Measurements from ENCODE around the gene MROH7. TPM values are rescaled to one million over a fixed set of nuclear protein-coding genes. Genes with fewer than 3 reads are reported as not detected.

Gene MROH7
- total and polyA plus RNA-seq, 4 donors = 2.1 to 42.3 (median 14.7) TPM

DNA sequence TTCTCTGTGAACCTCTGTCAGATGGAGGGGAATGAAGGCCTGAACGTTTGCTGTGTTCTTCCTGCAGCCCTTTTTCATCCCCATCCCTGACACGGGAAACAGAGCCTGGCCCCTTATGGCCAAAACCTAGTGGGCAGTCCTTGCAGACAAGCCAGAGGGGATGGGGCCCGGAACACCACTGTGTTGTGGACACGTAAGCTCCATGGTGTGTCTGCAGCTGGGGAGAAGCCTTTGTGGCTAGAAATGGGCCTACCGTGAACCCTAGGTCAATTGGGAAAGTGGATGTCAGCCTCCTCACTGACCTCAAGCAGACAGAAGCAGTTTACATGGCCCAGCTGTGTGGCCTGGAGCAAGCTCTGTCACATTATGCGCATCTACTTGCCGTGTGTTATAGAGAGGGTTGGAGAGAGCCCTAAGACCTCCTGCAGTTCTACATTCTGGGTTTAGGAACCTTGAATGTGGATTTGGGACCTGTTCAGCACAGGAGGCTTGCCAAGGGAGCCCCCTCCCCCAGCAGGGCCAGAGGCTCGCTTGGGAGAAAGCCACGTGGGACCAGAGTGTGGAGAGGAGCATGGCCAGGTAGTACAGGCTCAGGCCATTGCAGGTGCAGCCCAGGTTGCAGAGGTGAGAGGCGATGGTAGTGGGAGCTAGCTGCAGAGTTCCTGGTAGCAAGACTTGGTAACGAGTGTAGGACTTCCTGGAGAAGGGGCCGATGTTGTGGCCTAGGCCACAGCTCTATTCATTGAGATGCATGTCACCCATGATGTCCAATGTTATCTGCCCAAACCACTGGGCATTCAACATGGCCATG is 102.0 kb downstream of the MROH7 start:
- intact Hi-C loops (cut with DNase I) = no loop called here
- DNase-seq = no peak
- H3K36me3 ChIP-seq (ENCODE audit: control insufficient read depth in 1 of 2, insufficient read depth in 2 of 2, low read length in 1 of 2) = peaks cover 0 to 13% of the 10 kb centered on the region in 2 donors
- H3K27ac ChIP-seq (ENCODE audit: low read depth in 1 of 2, low read length in 2 of 2) = no peak overlapping the region
- no peaks in the 10 kb centered on the region for H3K27me3 ChIP-seq (ENCODE audit: control insufficient read depth in 1 of 2, insufficient read depth in 2 of 2, low read length in 1 of 2)
- H3K4me3 ChIP-seq (ENCODE audit: low read length in 2 of 2) = no peak overlapping the region
- no peak for ATAC-seq (ENCODE audit: low FRiP score)
- 79 to 81% methylated on average over 12 of the region's 12 CpGs for WGBS, 2 donors
- no peaks in the 10 kb centered on the region for H3K4me1 ChIP-seq (ENCODE audit: control insufficient read depth in 1 of 2, insufficient read depth in 2 of 2, low read length in 2 of 2)
- H3K9me3 ChIP-seq (ENCODE audit: control insufficient read depth, low read length) = no peaks in the 10 kb centered on the region

DNA sequence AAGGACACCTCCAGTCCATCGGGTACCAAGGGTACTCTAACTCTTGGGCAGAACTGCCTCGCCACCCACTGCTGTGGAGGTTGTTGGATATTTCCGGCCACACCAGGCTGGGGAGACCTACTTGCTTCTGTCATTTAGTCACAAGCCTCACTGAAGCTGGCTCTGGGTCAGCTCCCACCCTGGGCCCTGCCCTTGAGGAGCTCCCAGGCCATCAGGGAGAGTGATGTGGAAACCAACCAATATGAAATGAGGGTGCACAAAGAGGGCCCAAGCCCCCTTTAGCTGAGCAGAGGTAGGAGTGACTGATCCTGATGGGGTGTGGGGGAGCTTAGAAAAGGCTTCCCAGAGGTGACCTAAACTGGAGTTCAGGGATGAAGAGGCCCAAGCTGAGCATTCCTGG is 103.1 kb downstream of the MROH7 start:
- ATAC-seq (ENCODE audit: low FRiP score) = no peak
- Histone ChIP-seq H3K36me3 (ENCODE audit: control insufficient read depth in 1 of 2, insufficient read depth in 2 of 2, low read length in 1 of 2) (peaks cover 0 to 9% of the 10 kb centered on the region in 2 donors), H3K9me3 (ENCODE audit: control insufficient read depth, low read length) (no peaks in the 10 kb centered on the region), H3K27me3 (ENCODE audit: control insufficient read depth in 1 of 2, insufficient read depth in 2 of 2, low read length in 1 of 2) (no peaks in the 10 kb centered on the region), H3K27ac (ENCODE audit: low read depth in 1 of 2, low read length in 2 of 2) (no peak overlapping the region), H3K4me3 (ENCODE audit: low read length in 2 of 2) (no peak overlapping the region), H3K4me1 (ENCODE audit: control insufficient read depth in 1 of 2, insufficient read depth in 2 of 2, low read length in 2 of 2) (no peaks in the 10 kb centered on the region)
- intact Hi-C loops (cut with DNase I) = no loop called here
- no peak for DNase-seq
- WGBS, 2 donors = 80 to 92% methylated on average over 3 of the region's 3 CpGs

DNA sequence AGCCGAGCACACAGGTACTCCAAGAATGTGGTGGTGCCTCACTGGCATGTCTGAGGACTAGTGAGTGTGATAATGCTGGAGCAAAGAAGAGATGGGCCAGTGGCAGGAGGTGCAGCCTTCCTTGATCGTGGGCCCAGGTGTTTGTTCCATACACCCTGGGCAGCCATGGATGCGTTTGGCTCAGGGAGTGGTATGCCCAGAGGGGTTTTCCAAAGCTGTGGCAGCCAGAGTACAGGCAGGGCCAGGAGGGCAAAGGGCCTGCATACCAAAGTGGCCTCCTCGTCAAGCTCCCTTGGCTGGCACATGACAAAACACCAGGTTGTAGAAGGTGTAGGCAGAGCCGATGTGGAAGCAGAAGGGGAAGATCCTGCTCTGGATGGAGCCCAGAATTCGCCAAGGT is 103.7 kb downstream of the MROH7 start:
- Histone ChIP-seq H3K27me3 (ENCODE audit: control insufficient read depth in 1 of 2, insufficient read depth in 2 of 2, low read length in 1 of 2) (no peaks in the 10 kb centered on the region), H3K9me3 (ENCODE audit: control insufficient read depth, low read length) (no peaks in the 10 kb centered on the region), H3K27ac (ENCODE audit: low read depth in 1 of 2, low read length in 2 of 2) (no peak overlapping the region), H3K4me3 (ENCODE audit: low read length in 2 of 2) (no peak overlapping the region), H3K4me1 (ENCODE audit: control insufficient read depth in 1 of 2, insufficient read depth in 2 of 2, low read length in 2 of 2) (no peaks in the 10 kb centered on the region), H3K36me3 (ENCODE audit: control insufficient read depth in 1 of 2, insufficient read depth in 2 of 2, low read length in 1 of 2) (peaks cover 0 to 9% of the 10 kb centered on the region in 2 donors)
- DNase-seq (no peak), ATAC-seq (ENCODE audit: low FRiP score) (no peak)
- intact Hi-C loops (cut with DNase I) = no loop called here
- 85% methylated on average over 6 of the region's 6 CpGs for WGBS, 2 donors

DNA sequence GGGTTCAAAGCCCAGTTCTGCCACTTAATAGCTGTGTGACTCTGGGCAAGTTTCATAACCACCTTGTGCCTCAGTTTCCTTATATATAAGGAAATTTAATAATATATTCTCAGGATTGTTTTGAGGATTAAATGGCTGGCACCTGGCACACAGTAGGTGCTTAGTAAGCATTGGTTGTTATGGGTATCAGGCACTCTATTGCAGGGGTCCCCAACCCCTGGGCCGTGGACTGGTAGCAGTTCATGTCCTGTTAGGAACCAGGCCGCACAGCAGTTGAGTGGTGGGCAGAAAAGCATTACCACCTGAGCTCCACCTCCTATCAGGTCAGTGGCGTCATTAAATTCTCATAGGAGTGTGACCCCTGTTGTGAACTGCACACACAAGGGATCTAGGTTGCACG is 104.3 kb downstream of the MROH7 start:
- no peaks in the 10 kb centered on the region for H3K9me3 ChIP-seq (ENCODE audit: control insufficient read depth, low read length)

DNA sequence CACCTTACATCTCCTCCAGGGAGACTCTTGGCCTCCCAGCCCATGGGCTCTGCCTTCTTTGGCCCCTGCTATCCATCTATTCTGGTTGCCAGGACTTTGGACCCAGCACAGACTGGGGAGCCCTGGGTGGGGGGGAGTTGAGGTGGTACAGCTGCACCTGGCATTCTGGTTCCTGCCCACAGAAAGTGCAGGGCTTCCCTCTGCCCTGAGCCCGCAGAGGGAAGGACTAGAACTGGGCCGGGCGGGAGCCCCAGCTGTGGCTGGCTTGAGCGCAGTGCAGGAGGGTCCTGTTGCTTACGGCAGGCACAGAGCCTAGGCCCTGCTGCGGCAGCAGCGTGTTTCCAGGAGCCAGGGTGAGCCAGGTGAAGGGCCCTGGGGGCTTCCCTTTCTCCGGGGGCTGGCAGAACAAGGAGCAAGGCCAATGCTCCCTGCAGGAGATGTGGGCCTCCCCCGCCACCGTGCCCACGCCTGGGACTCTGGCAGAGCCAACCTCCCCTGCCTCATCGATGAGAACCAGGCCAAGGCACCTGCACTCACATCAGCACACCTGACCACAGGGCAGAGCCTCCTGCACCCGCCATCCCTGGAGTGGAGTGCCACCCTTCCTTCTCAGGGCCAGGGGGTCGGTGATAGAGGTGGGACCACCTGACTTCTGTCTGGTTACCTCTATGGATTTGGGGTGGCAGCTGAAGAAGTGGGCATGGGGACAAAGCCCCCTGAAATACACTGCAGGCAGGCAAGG is 106.7 kb downstream of the MROH7 start:
- WGBS, 2 donors = 82 to 86% methylated on average over 14 of the region's 14 CpGs
- H3K4me3 ChIP-seq (ENCODE audit: low read length in 2 of 2) = no peak overlapping the region
- intact Hi-C loops (cut with DNase I) = no loop called here
- no peak overlapping the region for H3K27ac ChIP-seq (ENCODE audit: low read depth in 1 of 2, low read length in 2 of 2)
- H3K4me1 ChIP-seq (ENCODE audit: control insufficient read depth in 1 of 2, insufficient read depth in 2 of 2, low read length in 2 of 2) = no peaks in the 10 kb centered on the region
- H3K9me3 ChIP-seq (ENCODE audit: control insufficient read depth, low read length) = no peaks in the 10 kb centered on the region
- H3K27me3 ChIP-seq (ENCODE audit: control insufficient read depth in 1 of 2, insufficient read depth in 2 of 2, low read length in 1 of 2) = no peaks in the 10 kb centered on the region
- DNase-seq (no peak), ATAC-seq (ENCODE audit: low FRiP score) (peak; percentile 13)
- H3K36me3 ChIP-seq (ENCODE audit: control insufficient read depth in 1 of 2, insufficient read depth in 2 of 2, low read length in 1 of 2) = no peaks in the 10 kb centered on the region

More for the DNA sequence above, 104.3 kb downstream of the MROH7 start:
- WGBS, 2 donors = 93 to 96% methylated on average over 4 of the region's 4 CpGs
- DNase-seq = no peak
- Histone ChIP-seq H3K27me3 (ENCODE audit: control insufficient read depth in 1 of 2, insufficient read depth in 2 of 2, low read length in 1 of 2) (no peaks in the 10 kb centered on the region), H3K4me1 (ENCODE audit: control insufficient read depth in 1 of 2, insufficient read depth in 2 of 2, low read length in 2 of 2) (no peaks in the 10 kb centered on the region), H3K4me3 (ENCODE audit: low read length in 2 of 2) (no peak overlapping the region), H3K27ac (ENCODE audit: low read depth in 1 of 2, low read length in 2 of 2) (no peak overlapping the region), H3K36me3 (ENCODE audit: control insufficient read depth in 1 of 2, insufficient read depth in 2 of 2, low read length in 1 of 2) (peaks cover 0 to 8% of the 10 kb centered on the region in 2 donors)
- intact Hi-C loops (cut with DNase I) = no loop called here
- no peak for ATAC-seq (ENCODE audit: low FRiP score)

DNA sequence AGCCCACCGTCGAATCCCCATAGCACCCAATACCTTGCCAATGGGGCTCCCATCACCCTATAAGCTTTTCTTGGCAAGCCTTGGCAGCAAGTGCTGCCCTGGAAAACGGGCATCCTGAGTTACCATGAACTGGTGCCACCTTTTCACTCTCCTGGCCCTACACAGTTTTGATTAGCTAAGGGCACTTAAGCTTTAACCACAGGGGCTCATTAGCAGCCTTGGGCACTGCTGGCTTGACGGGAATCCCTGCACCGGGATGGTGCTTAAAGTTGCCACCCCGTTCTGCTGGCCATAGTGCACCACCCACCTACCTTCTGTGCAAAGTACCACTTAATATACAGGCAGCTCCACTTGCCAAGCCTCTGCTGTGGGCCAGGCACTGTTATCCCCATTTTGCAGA is 109.0 kb downstream of the MROH7 start:
- Histone ChIP-seq H3K4me1 (ENCODE audit: control insufficient read depth in 1 of 2, insufficient read depth in 2 of 2, low read length in 2 of 2) (no peaks in the 10 kb centered on the region), H3K27me3 (ENCODE audit: control insufficient read depth in 1 of 2, insufficient read depth in 2 of 2, low read length in 1 of 2) (no peaks in the 10 kb centered on the region), H3K36me3 (ENCODE audit: control insufficient read depth in 1 of 2, insufficient read depth in 2 of 2, low read length in 1 of 2) (no peaks in the 10 kb centered on the region), H3K9me3 (ENCODE audit: control insufficient read depth, low read length) (no peaks in the 10 kb centered on the region), H3K4me3 (ENCODE audit: low read length in 2 of 2) (no peak overlapping the region), H3K27ac (ENCODE audit: low read depth in 1 of 2, low read length in 2 of 2) (no peak overlapping the region)
- intact Hi-C loops (cut with DNase I) = no loop called here
- no peak for DNase-seq
- 72 to 74% methylated on average over 6 of the region's 6 CpGs for WGBS, 2 donors
- ATAC-seq (ENCODE audit: low FRiP score) = no peak

DNA sequence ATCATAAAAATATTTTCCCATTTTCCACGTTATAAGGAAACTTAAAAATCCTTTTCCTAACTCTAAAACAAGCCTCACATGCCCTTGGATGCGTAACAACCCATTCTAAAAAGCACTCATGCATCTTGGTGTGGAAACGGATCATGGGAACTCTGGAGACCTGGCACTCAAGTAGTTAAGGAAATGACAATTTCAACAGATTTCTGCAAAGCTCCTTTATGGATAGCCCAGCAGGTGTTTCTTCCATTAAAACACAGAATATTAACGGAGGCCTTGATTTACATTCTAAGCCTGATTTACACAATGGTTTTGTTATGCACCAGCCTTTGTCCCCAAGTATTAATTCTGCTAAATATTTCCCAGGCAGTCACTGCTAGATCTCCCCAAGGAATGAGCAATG is 109.8 kb downstream of the MROH7 start:
- H3K36me3 ChIP-seq (ENCODE audit: control insufficient read depth in 1 of 2, insufficient read depth in 2 of 2, low read length in 1 of 2) = no peaks in the 10 kb centered on the region
- H3K4me3 ChIP-seq (ENCODE audit: low read length in 2 of 2) = no peak overlapping the region
- H3K4me1 ChIP-seq (ENCODE audit: control insufficient read depth in 1 of 2, insufficient read depth in 2 of 2, low read length in 2 of 2) = no peaks in the 10 kb centered on the region
- ATAC-seq (ENCODE audit: low FRiP score) (no peak), DNase-seq (no peak)
- no peaks in the 10 kb centered on the region for H3K9me3 ChIP-seq (ENCODE audit: control insufficient read depth, low read length)
- H3K27me3 ChIP-seq (ENCODE audit: control insufficient read depth in 1 of 2, insufficient read depth in 2 of 2, low read length in 1 of 2) = no peaks in the 10 kb centered on the region
- no peak overlapping the region for H3K27ac ChIP-seq (ENCODE audit: low read depth in 1 of 2, low read length in 2 of 2)
- WGBS, 2 donors = 60 to 63% methylated on average over 4 of the region's 4 CpGs
- intact Hi-C loops (cut with DNase I) = no loop called here

DNA sequence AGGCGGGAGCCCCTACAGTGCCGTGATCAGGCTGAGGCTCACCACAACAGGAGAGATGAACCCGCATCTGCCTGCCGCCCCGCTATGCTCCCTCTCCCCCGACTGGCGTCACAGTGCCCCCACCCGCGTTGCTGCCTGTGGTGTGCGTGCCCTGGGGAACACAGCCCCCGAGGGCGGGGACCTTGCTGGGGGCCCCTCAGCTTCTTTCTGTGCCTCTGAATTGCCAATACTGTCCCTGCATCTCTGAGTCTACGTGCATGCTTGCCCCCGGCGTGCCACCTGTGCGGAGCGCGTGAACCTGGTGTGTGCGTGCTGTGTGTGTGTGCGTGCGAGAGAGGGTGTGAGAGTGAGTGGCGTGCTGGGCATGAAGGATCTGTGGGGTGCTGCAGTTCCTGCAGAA is 112.5 kb downstream of the MROH7 start:
- H3K36me3 ChIP-seq (ENCODE audit: control insufficient read depth in 1 of 2, insufficient read depth in 2 of 2, low read length in 1 of 2) = peaks cover 0 to 3% of the 10 kb centered on the region in 2 donors
- H3K4me3 ChIP-seq (ENCODE audit: low read length in 2 of 2) = no peak overlapping the region
- no peak overlapping the region for H3K27ac ChIP-seq (ENCODE audit: low read depth in 1 of 2, low read length in 2 of 2)
- ATAC-seq (ENCODE audit: low FRiP score) (no peak), DNase-seq (no peak)
- H3K27me3 ChIP-seq (ENCODE audit: control insufficient read depth in 1 of 2, insufficient read depth in 2 of 2, low read length in 1 of 2) = no peaks in the 10 kb centered on the region
- intact Hi-C loops (cut with DNase I) = no loop called here
- no peaks in the 10 kb centered on the region for H3K4me1 ChIP-seq (ENCODE audit: control insufficient read depth in 1 of 2, insufficient read depth in 2 of 2, low read length in 2 of 2)
- WGBS, 2 donors = 92 to 95% methylated on average over 20 to 22 of the region's 22 CpGs
- H3K9me3 ChIP-seq (ENCODE audit: control insufficient read depth, low read length) = no peaks in the 10 kb centered on the region
